B cell (primary cell): ENCODE measurements around the gene GNB3. TPM values are rescaled to one million over a fixed set of nuclear protein-coding genes. Genes with fewer than 3 reads are reported as not detected.

Experiments used
- ATAC-seq: fragments of 200-7000 bp; cut with Tn5 transposase; one replicate; pipeline ENCODE4 v1.10.0; 2021; ENCODE audit warnings: low read depth, mild to moderate bottlenecking, moderate number of reproducible peaks, moderate library complexity
- CTCF ChIA-PET: fragments of 350-600 bp; sonication (Branson Sonifier 250); formaldehyde crosslinking; loops from one replicate; lab custom pipeline; 2021; ENCODE audit warnings: antibody characterized with exemption, inconsistent platforms; lab: Charles Lee
- POLR2A ChIA-PET: fragments of 350-600 bp; sonication (Branson Sonifier 250); formaldehyde crosslinking; loops from one replicate; lab custom pipeline; 2021; ENCODE audit warnings: antibody characterized with exemption; lab: Charles Lee
- DNase-seq: peaks from one replicate; pipeline ENCODE4 v3.0.0; 2013
- H2AFZ ChIP-seq: 2 replicates; pipeline ENCODE4 v1.6.1; 2012; ENCODE audit warnings: mild to moderate bottlenecking, low read depth, low read length; ENCODE audit not compliant: insufficient read depth, poor library complexity, severe bottlenecking
- H3K27ac ChIP-seq, 2 donors: 1 replicate in 1 of 2; 2 replicates in 1 of 2; pipeline ENCODE4 v1.5.1; 2012 to 2013; ENCODE audit warnings: low read length in 2 of 2, mild to moderate bottlenecking in 2 of 2, moderate library complexity in 1 of 2
- H3K27me3 ChIP-seq, 4 experiments: fragments of 200-600 bp in 1 of 4; sonication (generic) in 1 of 4; replicated peaks in 1 of 4; 1 replicate in 2 of 4; 2 replicates in 2 of 4; pipeline versions ENCODE4 v1.6.1 to v1.7.0; 2013 to 2016; ENCODE audit warnings: low read length in 3 of 4, mild to moderate bottlenecking in 2 of 4, mixed read lengths in 1 of 4, moderate library complexity in 1 of 4; ENCODE audit not compliant: insufficient read depth in 4 of 4, control insufficient read depth in 3 of 4; ENCODE audit errors: control extremely low read depth in 1 of 4
- H3K36me3 ChIP-seq, 2 experiments: replicated peaks in 1 of 2; 1 replicate in 1 of 2; 2 replicates in 1 of 2; pipeline versions ENCODE4 v1.6.1 to v1.7.1; 2013; ENCODE audit warnings: low read length in 1 of 2; ENCODE audit not compliant: insufficient read depth in 2 of 2, control insufficient read depth in 1 of 2; ENCODE audit errors: control extremely low read depth in 1 of 2, extremely low read depth in 1 of 2
- H3K4me1 ChIP-seq, 2 donors: fragments of 200-600 bp in 1 of 2; sonication (generic) in 1 of 2; 1 replicate in 1 of 2; 2 replicates in 1 of 2; pipeline versions ENCODE4 v1.5.1 to v1.6.1; 2013 to 2017; ENCODE audit warnings: low read length in 2 of 2; ENCODE audit not compliant: control insufficient read depth in 2 of 2, insufficient read depth in 2 of 2
- H3K4me2 ChIP-seq: replicated peaks from 2 replicates; pipeline ENCODE3; 2012; ENCODE audit warnings: mild to moderate bottlenecking, low read depth, low read length; ENCODE audit not compliant: poor library complexity, severe bottlenecking
- H3K4me3 ChIP-seq, 5 experiments: fragments of 200-600 bp in 1 of 5; sonication (generic) in 1 of 5; 1 replicate in 3 of 5; 2 replicates in 2 of 5; pipeline versions ENCODE4 v1.5.1 to v1.7.0; 2011 to 2016; ENCODE audit warnings: low read length in 4 of 5, mild to moderate bottlenecking in 4 of 5, low read depth in 2 of 5, control low read depth in 1 of 5, moderate library complexity in 1 of 5; ENCODE audit not compliant: insufficient read depth in 1 of 5; ENCODE audit errors: control extremely low read depth in 1 of 5, extremely low read depth in 1 of 5
- H3K79me2 ChIP-seq: fragments of 200-600 bp; sonication (generic); one replicate; pipeline ENCODE4 v1.6.0; 2016; ENCODE audit warnings: low read length; ENCODE audit not compliant: control insufficient read depth, insufficient read depth
- H3K9ac ChIP-seq: fragments of 200-600 bp; sonication (generic); 2 replicates; pipeline ENCODE4 v1.6.1; 2017; ENCODE audit warnings: mild to moderate bottlenecking, low read length, moderate library complexity
- H3K9me3 ChIP-seq, 3 donors: one replicate each; pipeline versions ENCODE4 v1.6.1 to v1.7.1; 2013; ENCODE audit warnings: low read length in 2 of 3; ENCODE audit not compliant: control insufficient read depth in 2 of 3, insufficient read depth in 1 of 3; ENCODE audit errors: control extremely low read depth in 1 of 3
- H4K20me1 ChIP-seq: 2 replicates; pipeline ENCODE4 v1.6.0; 2012; ENCODE audit warnings: mild to moderate bottlenecking, low read length; ENCODE audit not compliant: insufficient read depth, control insufficient read depth, poor library complexity, severe bottlenecking
- H3K27ac Mint-ChIP-seq: one replicate; pipeline ENCODE4 v1.8.0; 2021; ENCODE audit warnings: mixed read lengths
- H3K27me3 Mint-ChIP-seq: one replicate; pipeline ENCODE4 v1.8.0; 2021; ENCODE audit warnings: mixed read lengths
- H3K4me1 Mint-ChIP-seq: one replicate; pipeline ENCODE4 v1.8.0; 2021; ENCODE audit warnings: mixed read lengths
- H3K4me3 Mint-ChIP-seq: one replicate; pipeline ENCODE4 v1.8.0; 2021; ENCODE audit warnings: mixed read lengths
- H3K9me3 Mint-ChIP-seq: one replicate; pipeline ENCODE4 v1.8.0; 2022; ENCODE audit warnings: mixed read lengths; ENCODE audit not compliant: insufficient read depth
- EZH2 ChIP-seq: IDR thresholded peaks from 2 replicates; pipeline ENCODE4 v1.6.1; 2012; ENCODE audit warnings: borderline replicate concordance, low read depth, mild to moderate bottlenecking, moderate library complexity, low read length; ENCODE audit not compliant: insufficient read depth, poor library complexity, severe bottlenecking
- WGBS: methylation state at CpG from one replicate; pipeline ENCODE4 v1.1.5; 2013; ENCODE audit warnings: missing lambda C conversion rate; ENCODE audit not compliant: insufficient coverage; 5-methylcytosine and 5-hydroxymethylcytosine counted together
- intact Hi-C: fragments of 100-400 bp; cut with micrococcal nuclease; formaldehyde crosslinking; loops from one replicate; pipeline ENCODE4 v1.10.0; 2022
- polyA plus RNA-seq: library from polyadenylated mRNA; depleted of rRNA; stranded (reverse); fragments of >200 nt; gene quantifications from 2 replicates; pipeline ENCODE4 v1.2.3, GENCODE V29; 2012
- total RNA-seq, 2 donors: library from RNA; stranded (reverse); fragments of 120-200 nt in 1 of 2; gene quantifications; 1 replicate in 1 of 2; 2 replicates in 1 of 2; pipeline versions ENCODE4 v1.2.3 to v1.2.4, GENCODE V29; 2013 to 2022
- TF ChIP-seq, protein P1 (sequence below): fragments of 200-600 bp; IDR thresholded peaks from one replicate; pipeline ENCODE4 v1.8.0; 2022; ENCODE audit warnings: antibody characterized with exemption, mild to moderate bottlenecking

The GNB3 gene
- total and polyA plus RNA-seq, 2 donors (not counting 1 experiment from before 2014, with no cell fraction given), result 0.27 to 0.49 TPM

GRCh38 chr12:6866920-6867412, 26.2 kb downstream of the GNB3 start:
- H4K20me1 ChIP-seq, result peaks cover 42% of the 10 kb centered on the region
- ChIA-PET CTCF (interaction anchor here (0.6 to 11.8 kb wide), 9 partner anchors 14 to 306 kb away, joined by 3 to 136 read pairs (median 5); partner anchors contain the start of genes C12orf57, C1RL, CDCA3 and RNU7-1), POLR2A (interaction anchor here (0.5 to 5.5 kb wide), 8 partner anchors 14 to 241 kb away, joined by 3 to 49 read pairs (median 5); partner anchors contain the start of genes CDCA3, PTPN6, USP5 and ZNF384)
- DNase-seq, result no peak
- intact Hi-C loops, result loop anchor here (1.0 kb wide), 3 partner anchors 15 to 114 kb away; partner anchors contain the start of genes EMG1, MLF2, PHB2 and USP5
- Mint-ChIP-seq H3K4me3 (peak overlapping the region; percentile 96), H3K27me3 (no peaks in the 10 kb centered on the region), H3K9me3 (no peaks in the 10 kb centered on the region), H3K4me1 (peaks cover 44% of the 10 kb centered on the region), H3K27ac (peak overlapping the region; percentile 97)
- peaks cover 0 to 43% of the 10 kb centered on the region in 2 experiments for H3K36me3 ChIP-seq
- H3K4me2 ChIP-seq, result peak overlapping the region; percentile 97
- H3K27me3 ChIP-seq, result no peaks in the 10 kb centered on the region
- peak overlapping the region; percentile 89 for H3K9ac ChIP-seq
- H3K4me1 ChIP-seq, result peaks cover 29 to 34% of the 10 kb centered on the region in 2 donors
- H3K27ac ChIP-seq, result peak overlapping the region; percentile 70 to 77
- peaks cover 17% of the 10 kb centered on the region for H3K79me2 ChIP-seq
- 7% methylated on average over 33 of the region's 33 CpGs for WGBS
- peak overlapping the region; percentile 92 for H2AFZ ChIP-seq
- TF ChIP-seq EZH2, result no peak
- TF ChIP-seq, protein P1, sequence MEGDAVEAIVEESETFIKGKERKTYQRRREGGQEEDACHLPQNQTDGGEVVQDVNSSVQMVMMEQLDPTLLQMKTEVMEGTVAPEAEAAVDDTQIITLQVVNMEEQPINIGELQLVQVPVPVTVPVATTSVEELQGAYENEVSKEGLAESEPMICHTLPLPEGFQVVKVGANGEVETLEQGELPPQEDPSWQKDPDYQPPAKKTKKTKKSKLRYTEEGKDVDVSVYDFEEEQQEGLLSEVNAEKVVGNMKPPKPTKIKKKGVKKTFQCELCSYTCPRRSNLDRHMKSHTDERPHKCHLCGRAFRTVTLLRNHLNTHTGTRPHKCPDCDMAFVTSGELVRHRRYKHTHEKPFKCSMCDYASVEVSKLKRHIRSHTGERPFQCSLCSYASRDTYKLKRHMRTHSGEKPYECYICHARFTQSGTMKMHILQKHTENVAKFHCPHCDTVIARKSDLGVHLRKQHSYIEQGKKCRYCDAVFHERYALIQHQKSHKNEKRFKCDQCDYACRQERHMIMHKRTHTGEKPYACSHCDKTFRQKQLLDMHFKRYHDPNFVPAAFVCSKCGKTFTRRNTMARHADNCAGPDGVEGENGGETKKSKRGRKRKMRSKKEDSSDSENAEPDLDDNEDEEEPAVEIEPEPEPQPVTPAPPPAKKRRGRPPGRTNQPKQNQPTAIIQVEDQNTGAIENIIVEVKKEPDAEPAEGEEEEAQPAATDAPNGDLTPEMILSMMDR, result no peak
- peak; percentile 10 for ATAC-seq
- H3K9me3 ChIP-seq, result no peaks in the 10 kb centered on the region
- H3K4me3 ChIP-seq, result peak overlapping the region; percentile 31 to 88 (median 68)
